Measurements from ENCODE around the gene ULK4.
"Not testable (repeated sequence)": the region's sequence is repeated elsewhere in the genome, so short reads cannot be mapped to it uniquely, and the experiment has no call there.

The ULK4 gene

GRCh38 chr3:41961751-41962679, at the start of gene ULK4:
ULK4 (minus strand) TSS chr3:41962103; CDS start chr3:41954759, 7,344 bp downstream.
- DNase-seq: peak; percentile 98

GRCh38 chr3:42010530-42010929, 48.6 kb upstream of the ULK4 start:
- no peak for DNase-seq

GRCh38 chr3:42009456-42009855, 47.6 kb upstream of the ULK4 start:
- no peak for DNase-seq

- no peak for DNase-seq
Measured at GRCh38 chr3:42007785-42008184, 45.9 kb upstream of the ULK4 start.

GRCh38 chr3:42005401-42005800, 43.5 kb upstream of the ULK4 start:
- no peak for DNase-seq

GRCh38 chr3:42002790-42003189, 40.9 kb upstream of the ULK4 start:
- DNase-seq: no peak

GRCh38 chr3:42001777-42002176, 39.9 kb upstream of the ULK4 start:
- no peak for DNase-seq

- DNase-seq: no peak
Measured at GRCh38 chr3:41999909-42000308, 38.0 kb upstream of the ULK4 start.

- DNase-seq: no peak
Measured at GRCh38 chr3:41997702-41998550, 36.0 kb upstream of the ULK4 start.

GRCh38 chr3:41991437-41991836, 29.5 kb upstream of the ULK4 start:
- DNase-seq: no peak

GRCh38 chr3:41989518-41989917, 27.6 kb upstream of the ULK4 start:
- DNase-seq: no peak

GRCh38 chr3:41987627-41988026, 25.7 kb upstream of the ULK4 start:
- DNase-seq: no peak

- no peak for DNase-seq
Measured at GRCh38 chr3:41986561-41986960, 24.7 kb upstream of the ULK4 start.

GRCh38 chr3:41985018-41985417, 23.1 kb upstream of the ULK4 start:
- DNase-seq: no peak

GRCh38 chr3:41983091-41983490, 21.2 kb upstream of the ULK4 start:
- not testable (repeated sequence) for DNase-seq

GRCh38 chr3:41977401-41977800, 15.5 kb upstream of the ULK4 start:
- DNase-seq: not testable (repeated sequence)

- no peak for DNase-seq
Measured at GRCh38 chr3:41975416-41976103, 13.7 kb upstream of the ULK4 start.

- no peak for DNase-seq
Measured at GRCh38 chr3:41974223-41974622, 12.3 kb upstream of the ULK4 start.

GRCh38 chr3:41972802-41973201, 10.9 kb upstream of the ULK4 start:
- no peak for DNase-seq

- DNase-seq: no peak
Measured at GRCh38 chr3:41966206-41966605, 4.3 kb upstream of the ULK4 start.

- no peak for DNase-seq
Measured at GRCh38 chr3:41963823-41964222, 1.9 kb upstream of the ULK4 start.

GRCh38 chr3:41960826-41961750, 815 bp downstream of the ULK4 start:
- DNase-seq: peak; percentile 63

All from activated CD4-positive, alpha-beta T cell treated with anti-CD3 and anti-CD28 coated beads, Interleukin-10, Interleukin-2, amounts not matched to agents 100 ng/mL and 50 ng/mL, durations not matched to agents 16 hours and 8 hours (primary cell).